ENCODE results near the gene SHANK3.

SHANK3 gene

GRCh38 chr22:50626850-50627641 lies 45.6 kb upstream of the SHANK3 start:
- peak overlapping the region; percentile 67 for H3K27ac ChIP-seq
- CTCF ChIA-PET: interaction anchor here (0.7 kb wide), 1 partner anchor 64 kb away, joined by 3 read pairs; no protein-coding TSS in a partner anchor
- DNase-seq (ENCODE audit: low spot score): no peak
- POLR2A ChIA-PET (ENCODE audit: low non-redundant PET): no interaction called here
- TF ChIP-seq, protein P1, sequence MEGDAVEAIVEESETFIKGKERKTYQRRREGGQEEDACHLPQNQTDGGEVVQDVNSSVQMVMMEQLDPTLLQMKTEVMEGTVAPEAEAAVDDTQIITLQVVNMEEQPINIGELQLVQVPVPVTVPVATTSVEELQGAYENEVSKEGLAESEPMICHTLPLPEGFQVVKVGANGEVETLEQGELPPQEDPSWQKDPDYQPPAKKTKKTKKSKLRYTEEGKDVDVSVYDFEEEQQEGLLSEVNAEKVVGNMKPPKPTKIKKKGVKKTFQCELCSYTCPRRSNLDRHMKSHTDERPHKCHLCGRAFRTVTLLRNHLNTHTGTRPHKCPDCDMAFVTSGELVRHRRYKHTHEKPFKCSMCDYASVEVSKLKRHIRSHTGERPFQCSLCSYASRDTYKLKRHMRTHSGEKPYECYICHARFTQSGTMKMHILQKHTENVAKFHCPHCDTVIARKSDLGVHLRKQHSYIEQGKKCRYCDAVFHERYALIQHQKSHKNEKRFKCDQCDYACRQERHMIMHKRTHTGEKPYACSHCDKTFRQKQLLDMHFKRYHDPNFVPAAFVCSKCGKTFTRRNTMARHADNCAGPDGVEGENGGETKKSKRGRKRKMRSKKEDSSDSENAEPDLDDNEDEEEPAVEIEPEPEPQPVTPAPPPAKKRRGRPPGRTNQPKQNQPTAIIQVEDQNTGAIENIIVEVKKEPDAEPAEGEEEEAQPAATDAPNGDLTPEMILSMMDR (conservative IDR thresholded peaks at IDR 0.05; ENCODE audit: low read depth): no peak

- ChIA-PET CTCF (interaction anchor here (0.9 kb wide), 1 partner anchor 64 kb away, joined by 3 read pairs; no protein-coding TSS in a partner anchor), POLR2A (ENCODE audit: low non-redundant PET) (no interaction called here)
- TF ChIP-seq, protein P1 (conservative IDR thresholded peaks at IDR 0.05; ENCODE audit: low read depth): peak; percentile 56; the same call in 1 of the 2 replicates
- peak within 1 kb of the TSS; percentile 67 for H3K27ac ChIP-seq
- peak; percentile 75 for DNase-seq (ENCODE audit: low spot score)
Measured at GRCh38 chr22:50627642-50628542, 44.7 kb upstream of the SHANK3 start, which contains the start of gene ARSA. TSS of gene ARSA (minus strand) at chr22:50628152. CDS start at chr22:50627779, 373 bp downstream.

DNA sequence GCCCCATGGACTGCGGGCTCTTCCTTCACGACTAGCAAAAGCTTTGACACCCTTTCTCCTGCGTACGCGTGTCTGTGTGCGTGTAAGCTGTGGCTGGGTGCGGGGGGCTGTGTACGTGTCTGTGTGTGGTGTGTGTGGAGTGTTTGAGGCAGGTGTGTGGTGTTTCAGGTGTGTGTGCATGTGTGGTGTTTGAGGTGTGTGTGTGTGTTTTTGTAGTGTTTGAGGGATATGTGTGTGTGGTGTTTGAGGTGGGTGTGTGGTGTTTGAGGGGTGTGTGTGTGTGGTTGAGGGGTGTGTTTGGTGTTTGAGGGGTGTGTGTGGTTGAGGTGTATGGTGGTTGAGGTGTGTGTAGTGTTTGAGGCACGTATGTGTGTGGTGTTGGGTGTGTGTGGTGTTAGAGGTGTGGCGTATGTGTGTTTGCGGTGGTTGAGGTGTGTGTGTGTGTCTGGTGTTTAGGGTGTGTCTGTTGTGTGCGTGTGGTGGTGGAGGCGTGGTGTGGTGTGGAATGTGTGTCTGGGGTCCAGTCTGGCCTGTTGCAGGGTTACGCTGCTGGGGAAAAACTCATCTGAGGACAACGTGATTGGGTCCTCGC lies 44.0 kb upstream of the SHANK3 start:
- H3K27ac ChIP-seq: peak overlapping the region; percentile 67
- DNase-seq (ENCODE audit: low spot score): no peak
- ChIA-PET POLR2A (ENCODE audit: low non-redundant PET) (no interaction called here), CTCF (interaction anchor here (0.9 kb wide), 1 partner anchor 63 kb away, joined by 3 read pairs; no protein-coding TSS in a partner anchor)
- TF ChIP-seq, protein P1 (conservative IDR thresholded peaks at IDR 0.05; ENCODE audit: low read depth): no peak

- DNase-seq (ENCODE audit: low spot score): no peak
- TF ChIP-seq, protein P1 (conservative IDR thresholded peaks at IDR 0.05; ENCODE audit: low read depth): no peak
- ChIA-PET POLR2A (ENCODE audit: low non-redundant PET) (interaction anchor here (0.6 kb wide), 1 partner anchor 12 kb away, joined by 5 read pairs; no protein-coding TSS in a partner anchor), CTCF (no interaction called here)
- H3K27ac ChIP-seq: no peak overlapping the region
Measured at GRCh38 chr22:50630376-50630775, 42.2 kb upstream of the SHANK3 start.

- no peak for DNase-seq (ENCODE audit: low spot score)
- TF ChIP-seq, protein P1 (conservative IDR thresholded peaks at IDR 0.05; ENCODE audit: low read depth): no peak
- ChIA-PET POLR2A (ENCODE audit: low non-redundant PET) (no interaction called here), CTCF (interaction anchor here (1.1 kb wide), 1 partner anchor 392 kb away, joined by 3 read pairs; no protein-coding TSS in a partner anchor)
- H3K27ac ChIP-seq: no peak overlapping the region
Measured at GRCh38 chr22:50633086-50633485, 39.5 kb upstream of the SHANK3 start.

DNA sequence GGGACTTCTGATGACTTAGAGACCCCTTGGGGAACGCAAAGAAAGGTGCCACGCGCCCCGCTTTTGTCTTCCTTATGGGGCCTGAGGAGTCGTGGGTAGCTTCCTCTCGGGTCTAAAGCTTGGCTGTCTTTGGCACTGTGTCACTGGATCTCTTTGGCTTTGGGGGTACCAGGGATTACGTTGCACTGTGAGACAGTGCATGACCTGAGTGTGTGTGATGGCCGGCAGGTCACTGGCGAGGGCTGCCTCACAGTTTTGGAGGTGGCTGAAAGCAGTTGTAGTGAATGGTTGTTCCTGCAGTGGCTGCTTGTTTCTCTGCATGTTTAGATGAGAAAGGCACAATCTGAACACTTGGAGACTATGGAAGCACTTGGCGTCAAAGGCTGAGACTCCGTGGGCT lies 38.9 kb upstream of the SHANK3 start:
- CTCF ChIA-PET: interaction anchor here (1.1 kb wide), 1 partner anchor 393 kb away, joined by 3 read pairs; no protein-coding TSS in a partner anchor
- DNase-seq (ENCODE audit: low spot score): no peak
- POLR2A ChIA-PET (ENCODE audit: low non-redundant PET): no interaction called here
- H3K27ac ChIP-seq: no peak overlapping the region
- TF ChIP-seq, protein P1 (conservative IDR thresholded peaks at IDR 0.05; ENCODE audit: low read depth): no peak

Data from RWPE1 (cell line).